Activated naive CD8-positive, alpha-beta T cell treated with anti-CD3 and anti-CD28 coated beads, Interleukin-2, amount 10 ng/mL, durations not matched to agents 7 days and 5 days (primary cell): ENCODE results near the gene ELMO1. TPM values are rescaled to one million over a fixed set of nuclear protein-coding genes. Genes with fewer than 3 reads are reported as not detected.

Experiments
- ATAC-seq: fragments of 150-1000 bp; cut with Tn5 transposase; one replicate; pipeline ENCODE4 v1.10.0; 2021; ENCODE audit warnings: low read depth, moderate library complexity
- POLR2A ChIA-PET: fragments of 350-600 bp; sonication (Branson Sonifier 250); formaldehyde crosslinking; loops from one replicate; lab custom pipeline; 2021; ENCODE audit warnings: antibody characterized with exemption; lab: Charles Lee
- DNase-seq: peaks from one replicate; pipeline ENCODE4 v3.0.0; 2021
- H3K27ac Mint-ChIP-seq: one replicate; pipeline ENCODE4 v1.8.0; 2022; ENCODE audit warnings: mild to moderate bottlenecking, mixed read lengths
- H3K27me3 Mint-ChIP-seq: one replicate; pipeline ENCODE4 v1.8.0; 2022; ENCODE audit warnings: mild to moderate bottlenecking, moderate library complexity, mixed read lengths
- H3K36me3 Mint-ChIP-seq: one replicate; pipeline ENCODE4 v1.8.0; 2021; ENCODE audit warnings: mild to moderate bottlenecking, mixed read lengths
- H3K4me1 Mint-ChIP-seq: one replicate; pipeline ENCODE4 v1.8.0; 2021; ENCODE audit warnings: mixed read lengths
- H3K4me3 Mint-ChIP-seq: one replicate; pipeline ENCODE4 v1.8.0; 2022; ENCODE audit warnings: mild to moderate bottlenecking, moderate library complexity, mixed read lengths
- H3K9me3 Mint-ChIP-seq: one replicate; pipeline ENCODE4 v1.8.0; 2021; ENCODE audit warnings: mixed read lengths
- total RNA-seq, 2 experiments: library from RNA; stranded (reverse); gene quantifications; one replicate each; pipeline ENCODE4 v1.2.3, GENCODE V29; 2021

The ELMO1 gene
- total RNA-seq, 2 experiments from 2014 or later, result 73.4 to 78.6 TPM

- POLR2A ChIA-PET, result no interaction called here
- ATAC-seq, result no peak
- Mint-ChIP-seq H3K36me3 (no peaks in the 10 kb centered on the region), H3K27me3 (no peaks in the 10 kb centered on the region), H3K27ac (no peak overlapping the region), H3K4me3 (no peak overlapping the region), H3K4me1 (peaks cover 30% of the 10 kb centered on the region), H3K9me3 (no peaks in the 10 kb centered on the region)
- DNase-seq, result no peak
These were observed 98.6 kb downstream of the ELMO1 start for GRCh38 chr7:37349979-37350590.

GRCh38 chr7:37348982-37349381 is 99.7 kb downstream of the ELMO1 start:
- no peaks in the 10 kb centered on the region for H3K27me3 Mint-ChIP-seq
- ATAC-seq, result no peak
- DNase-seq, result no peak
- H3K27ac Mint-ChIP-seq, result no peak overlapping the region
- POLR2A ChIA-PET, result no interaction called here
- H3K9me3 Mint-ChIP-seq, result no peaks in the 10 kb centered on the region
- H3K4me1 Mint-ChIP-seq, result peaks cover 29% of the 10 kb centered on the region
- no peaks in the 10 kb centered on the region for H3K36me3 Mint-ChIP-seq
- no peak overlapping the region for H3K4me3 Mint-ChIP-seq

- POLR2A ChIA-PET, result no interaction called here
- Mint-ChIP-seq H3K9me3 (no peaks in the 10 kb centered on the region), H3K4me1 (peaks cover 29% of the 10 kb centered on the region), H3K27ac (no peak overlapping the region), H3K4me3 (no peak overlapping the region), H3K36me3 (no peaks in the 10 kb centered on the region), H3K27me3 (no peaks in the 10 kb centered on the region)
- DNase-seq, result no peak
- ATAC-seq, result no peak
These were observed 101.9 kb downstream of the ELMO1 start for GRCh38 chr7:37346761-37347160.

- ATAC-seq (no peak), DNase-seq (no peak)
- Mint-ChIP-seq H3K36me3 (peaks cover 3% of the 10 kb centered on the region), H3K27me3 (no peaks in the 10 kb centered on the region), H3K4me1 (peaks cover 41% of the 10 kb centered on the region), H3K9me3 (no peaks in the 10 kb centered on the region), H3K4me3 (peak overlapping the region; percentile 37), H3K27ac (peak overlapping the region; percentile 50)
- POLR2A ChIA-PET, result interaction anchor here (1.1 kb wide), 1 partner anchor 8 kb away, joined by 4 read pairs; no protein-coding TSS in a partner anchor
These were observed 103.6 kb downstream of the ELMO1 start for GRCh38 chr7:37344886-37345579.

GRCh38 chr7:37342688-37343471 is 105.8 kb downstream of the ELMO1 start:
- peak; percentile 80 for ATAC-seq
- Mint-ChIP-seq H3K36me3 (peaks cover 16% of the 10 kb centered on the region), H3K4me1 (peaks cover 51% of the 10 kb centered on the region), H3K27me3 (no peaks in the 10 kb centered on the region), H3K4me3 (peak overlapping the region; percentile 99), H3K27ac (peak overlapping the region; percentile 100), H3K9me3 (no peaks in the 10 kb centered on the region)
- POLR2A ChIA-PET, result interaction anchor here (0.7 to 2.0 kb wide), 6 partner anchors 9 to 108 kb away, joined by 3 to 11 read pairs (median 6); no protein-coding TSS in a partner anchor
- DNase-seq, result peak; percentile 70

- no peaks in the 10 kb centered on the region for H3K9me3 Mint-ChIP-seq
- no peak for DNase-seq
- POLR2A ChIA-PET, result interaction anchor here (0.6 to 2.0 kb wide), 6 partner anchors 9 to 57 kb away, joined by 3 to 11 read pairs (median 5); no protein-coding TSS in a partner anchor
- H3K27ac Mint-ChIP-seq, result peak overlapping the region; percentile 100
- H3K27me3 Mint-ChIP-seq, result no peaks in the 10 kb centered on the region
- H3K36me3 Mint-ChIP-seq, result peaks cover 21% of the 10 kb centered on the region
- ATAC-seq, result peak; percentile 13
- peak overlapping the region; percentile 99 for H3K4me3 Mint-ChIP-seq
- peaks cover 54% of the 10 kb centered on the region for H3K4me1 Mint-ChIP-seq
These were observed 106.4 kb downstream of the ELMO1 start for GRCh38 chr7:37342176-37342687.

GRCh38 chr7:37341033-37341630 is 107.5 kb downstream of the ELMO1 start:
- POLR2A ChIA-PET, result interaction anchor here (1.1 kb wide), 1 partner anchor 10 kb away, joined by 3 read pairs; no protein-coding TSS in a partner anchor
- H3K27me3 Mint-ChIP-seq, result no peaks in the 10 kb centered on the region
- ATAC-seq (no peak), DNase-seq (no peak)
- H3K4me3 Mint-ChIP-seq, result peak overlapping the region; percentile 99
- H3K4me1 Mint-ChIP-seq, result peaks cover 62% of the 10 kb centered on the region
- H3K9me3 Mint-ChIP-seq, result peaks cover 2% of the 10 kb centered on the region
- H3K36me3 Mint-ChIP-seq, result peaks cover 31% of the 10 kb centered on the region
- H3K27ac Mint-ChIP-seq, result peak overlapping the region; percentile 47

GRCh38 chr7:37338966-37339365 is 109.7 kb downstream of the ELMO1 start:
- Mint-ChIP-seq H3K9me3 (peaks cover 2% of the 10 kb centered on the region), H3K4me1 (peaks cover 53% of the 10 kb centered on the region), H3K36me3 (peaks cover 42% of the 10 kb centered on the region), H3K27me3 (no peaks in the 10 kb centered on the region), H3K4me3 (no peak overlapping the region), H3K27ac (peak overlapping the region; percentile 4)
- no peak for ATAC-seq
- no peak for DNase-seq
- POLR2A ChIA-PET, result interaction anchor here (1.2 kb wide), 1 partner anchor 109 kb away, joined by 3 read pairs; the partner anchor contains the start of gene ELMO1

GRCh38 chr7:37337522-37337921 is 111.1 kb downstream of the ELMO1 start:
- H3K36me3 Mint-ChIP-seq, result peaks cover 51% of the 10 kb centered on the region
- H3K4me3 Mint-ChIP-seq, result no peak overlapping the region
- H3K4me1 Mint-ChIP-seq, result peaks cover 49% of the 10 kb centered on the region
- peaks cover 2% of the 10 kb centered on the region for H3K9me3 Mint-ChIP-seq
- H3K27me3 Mint-ChIP-seq, result no peaks in the 10 kb centered on the region
- POLR2A ChIA-PET, result no interaction called here
- peak overlapping the region; percentile 54 for H3K27ac Mint-ChIP-seq
- ATAC-seq (no peak), DNase-seq (no peak)

- peak overlapping the region; percentile 43 for H3K4me3 Mint-ChIP-seq
- peaks cover 46% of the 10 kb centered on the region for H3K4me1 Mint-ChIP-seq
- no peak for ATAC-seq
- POLR2A ChIA-PET, result interaction anchor here (1.3 kb wide), 1 partner anchor 26 kb away, joined by 3 read pairs; no protein-coding TSS in a partner anchor
- H3K9me3 Mint-ChIP-seq, result peaks cover 6% of the 10 kb centered on the region
- no peak for DNase-seq
- peak overlapping the region; percentile 80 for H3K27ac Mint-ChIP-seq
- H3K27me3 Mint-ChIP-seq, result no peaks in the 10 kb centered on the region
- peaks cover 62% of the 10 kb centered on the region for H3K36me3 Mint-ChIP-seq
These were observed 112.4 kb downstream of the ELMO1 start for GRCh38 chr7:37336259-37336658.

GRCh38 chr7:37333075-37333474 is 115.6 kb downstream of the ELMO1 start:
- Mint-ChIP-seq H3K27ac (no peak overlapping the region), H3K4me1 (peaks cover 27% of the 10 kb centered on the region), H3K9me3 (peaks cover 6% of the 10 kb centered on the region), H3K36me3 (peaks cover 64% of the 10 kb centered on the region), H3K4me3 (no peak overlapping the region), H3K27me3 (no peaks in the 10 kb centered on the region)
- no peak for ATAC-seq
- no peak for DNase-seq
- POLR2A ChIA-PET, result interaction anchor here (0.8 to 1.3 kb wide), 2 partner anchors 9 to 11 kb away, joined by 3 to 4 read pairs; no protein-coding TSS in a partner anchor

GRCh38 chr7:37332243-37333016 is 116.2 kb downstream of the ELMO1 start:
- Mint-ChIP-seq H3K4me1 (peaks cover 28% of the 10 kb centered on the region), H3K27me3 (no peaks in the 10 kb centered on the region), H3K36me3 (peaks cover 66% of the 10 kb centered on the region), H3K9me3 (peaks cover 6% of the 10 kb centered on the region), H3K27ac (no peak overlapping the region), H3K4me3 (no peak overlapping the region)
- ATAC-seq, result no peak
- no peak for DNase-seq
- POLR2A ChIA-PET, result no interaction called here
